Mucosa of rectum (tissue), 2 donors: Measurements from ENCODE around the gene PPP1R9A.

Experiments
- H3K27ac ChIP-seq, 2 donors: one replicate each; pipeline ENCODE4 v1.7.0; 2013; ENCODE audit warnings: inconsistent platforms in 2 of 2, low read depth in 2 of 2, low read length in 2 of 2
- H3K27me3 ChIP-seq, 2 donors: one replicate each; pipeline ENCODE4 v1.7.0; 2013; ENCODE audit warnings: low read length in 2 of 2; ENCODE audit not compliant: control insufficient read depth in 2 of 2, insufficient read depth in 2 of 2
- H3K36me3 ChIP-seq, 2 donors: one replicate each; pipeline ENCODE4 v1.7.0; 2013; ENCODE audit warnings: low read length in 2 of 2; ENCODE audit not compliant: control insufficient read depth in 2 of 2, insufficient read depth in 2 of 2
- H3K4me1 ChIP-seq, 2 donors: one replicate each; pipeline ENCODE4 v1.7.0; 2013; ENCODE audit warnings: low read length in 2 of 2, mild to moderate bottlenecking in 1 of 2; ENCODE audit not compliant: control insufficient read depth in 2 of 2, insufficient read depth in 2 of 2
- H3K4me3 ChIP-seq, 2 donors: one replicate each; pipeline ENCODE4 v1.7.0; 2013; ENCODE audit warnings: low read length in 2 of 2
- H3K9ac ChIP-seq, 2 donors: one replicate each; pipeline ENCODE4 v1.7.0; 2013; ENCODE audit warnings: low read length in 2 of 2, low read depth in 1 of 2, mild to moderate bottlenecking in 1 of 2
- H3K9me3 ChIP-seq, 2 donors: one replicate each; pipeline ENCODE4 v1.7.0; 2013; ENCODE audit warnings: low read length in 2 of 2; ENCODE audit not compliant: control insufficient read depth in 2 of 2
- donor health status: healthy.
- donor health status: Normal muscosa, but diverticular disease.

PPP1R9A gene

GRCh38 chr7:95296456-95296855 lies 389.1 kb downstream of the PPP1R9A start:
- Histone ChIP-seq H3K4me1 (no peaks in the 10 kb centered on the region), H3K9me3 (no peaks in the 10 kb centered on the region), H3K36me3 (no peaks in the 10 kb centered on the region), H3K27ac (no peak overlapping the region), H3K4me3 (no peak overlapping the region), H3K27me3 (no peaks in the 10 kb centered on the region), H3K9ac (no peak overlapping the region)

GRCh38 chr7:95297041-95297440 lies 389.6 kb downstream of the PPP1R9A start:
- Histone ChIP-seq H3K9me3 (no peaks in the 10 kb centered on the region), H3K9ac (no peak overlapping the region), H3K4me3 (no peak overlapping the region), H3K36me3 (no peaks in the 10 kb centered on the region), H3K27ac (no peak overlapping the region), H3K27me3 (no peaks in the 10 kb centered on the region), H3K4me1 (no peaks in the 10 kb centered on the region)

GRCh38 chr7:95298091-95298490 lies 390.7 kb downstream of the PPP1R9A start:
- Histone ChIP-seq H3K4me3 (no peak overlapping the region), H3K36me3 (no peaks in the 10 kb centered on the region), H3K9ac (no peak overlapping the region), H3K9me3 (no peaks in the 10 kb centered on the region), H3K27ac (no peak overlapping the region), H3K4me1 (no peaks in the 10 kb centered on the region), H3K27me3 (no peaks in the 10 kb centered on the region)

GRCh38 chr7:95303013-95303905 lies 395.9 kb downstream of the PPP1R9A start:
- Histone ChIP-seq H3K27me3 (no peaks in the 10 kb centered on the region), H3K27ac (no peak overlapping the region), H3K4me3 (no peak overlapping the region), H3K4me1 (no peaks in the 10 kb centered on the region), H3K9me3 (no peaks in the 10 kb centered on the region), H3K36me3 (no peaks in the 10 kb centered on the region), H3K9ac (no peak overlapping the region)

GRCh38 chr7:95304990-95305389 lies 397.6 kb downstream of the PPP1R9A start:
- H3K36me3 ChIP-seq = no peaks in the 10 kb centered on the region
- H3K27ac ChIP-seq = no peak overlapping the region
- H3K9me3 ChIP-seq = no peaks in the 10 kb centered on the region

GRCh38 chr7:95309951-95310350 lies 402.6 kb downstream of the PPP1R9A start:
- Histone ChIP-seq H3K36me3 (no peaks in the 10 kb centered on the region), H3K4me3 (no peak overlapping the region), H3K9ac (no peak overlapping the region), H3K4me1 (no peaks in the 10 kb centered on the region), H3K9me3 (no peaks in the 10 kb centered on the region), H3K27me3 (no peaks in the 10 kb centered on the region), H3K27ac (no peak overlapping the region)

More at GRCh38 chr7:95304990-95305389, 397.6 kb downstream of the PPP1R9A start:
- Histone ChIP-seq H3K4me3 (no peak overlapping the region), H3K9ac (no peak overlapping the region), H3K27me3 (no peaks in the 10 kb centered on the region), H3K4me1 (no peaks in the 10 kb centered on the region)

- Histone ChIP-seq H3K27ac (no peak overlapping the region), H3K27me3 (no peaks in the 10 kb centered on the region), H3K4me3 (no peak overlapping the region), H3K9ac (no peak overlapping the region), H3K9me3 (no peaks in the 10 kb centered on the region), H3K4me1 (no peaks in the 10 kb centered on the region), H3K36me3 (no peaks in the 10 kb centered on the region)
Measured at GRCh38 chr7:95311389-95311788, 404.0 kb downstream of the PPP1R9A start.

- no peak overlapping the region for H3K9ac ChIP-seq
- no peaks in the 10 kb centered on the region for H3K4me1 ChIP-seq
- no peaks in the 10 kb centered on the region for H3K27me3 ChIP-seq
- no peak overlapping the region for H3K27ac ChIP-seq
- H3K9me3 ChIP-seq = no peaks in the 10 kb centered on the region
- H3K36me3 ChIP-seq = no peaks in the 10 kb centered on the region
- no peak overlapping the region for H3K4me3 ChIP-seq
Measured at GRCh38 chr7:95312561-95312960, 405.2 kb downstream of the PPP1R9A start.

- Histone ChIP-seq H3K4me3 (no peak overlapping the region), H3K27ac (no peak overlapping the region), H3K9ac (no peak overlapping the region)
Measured at GRCh38 chr7:95316588-95316987, 409.2 kb downstream of the PPP1R9A start.

GRCh38 chr7:95317546-95317945 lies 410.2 kb downstream of the PPP1R9A start:
- Histone ChIP-seq H3K9ac (no peak overlapping the region), H3K27me3 (no peaks in the 10 kb centered on the region), H3K36me3 (no peaks in the 10 kb centered on the region), H3K9me3 (no peaks in the 10 kb centered on the region), H3K27ac (no peak overlapping the region), H3K4me1 (no peaks in the 10 kb centered on the region), H3K4me3 (no peak overlapping the region)

More at GRCh38 chr7:95316588-95316987, 409.2 kb downstream of the PPP1R9A start:
- Histone ChIP-seq H3K27me3 (no peaks in the 10 kb centered on the region), H3K9me3 (no peaks in the 10 kb centered on the region), H3K4me1 (no peaks in the 10 kb centered on the region), H3K36me3 (no peaks in the 10 kb centered on the region)
